SK-N-MC (cell line): ENCODE results near the gene MRTFB.

Source experiments
- EZH2 ChIP-seq: fragments of 200-600 bp; sonication (generic); IDR thresholded peaks from one replicate; pipeline ENCODE4 v1.6.1; 2017; ENCODE audit warnings: antibody characterized with exemption
- FOXP2 ChIP-seq: optimal IDR thresholded peaks from 2 replicates; pipeline ENCODE3; 2011; ENCODE audit warnings: mild to moderate bottlenecking, moderate library complexity; ENCODE audit not compliant: insufficient read depth; ENCODE audit errors: extremely low read length, control extremely low read depth
- POLR2AphosphoS5 ChIP-seq: IDR thresholded peaks from 2 replicates; pipeline ENCODE4 v1.6.1; 2012; ENCODE audit warnings: mild to moderate bottlenecking, low read depth, low read length, borderline replicate concordance

GRCh38 chr16:14236401-14236800 lies 165.3 kb downstream of the MRTFB start:
- TF ChIP-seq POLR2AphosphoS5 (no peak), EZH2 (no peak), FOXP2 (no peak)
